ENCODE measurements around the gene AFAP1L2.

GRCh38 chr10:114271779-114272167, 132.5 kb downstream of the AFAP1L2 start:
- no peak for TF ChIP-seq CTCF (IDR thresholded peaks at IDR 0.05)
- no peak for TF ChIP-seq POLR2A (IDR thresholded peaks at IDR 0.05)
